Measurements from ENCODE around the gene MACROD2. TPM values are rescaled to one million over a fixed set of nuclear protein-coding genes. Genes with fewer than 3 reads are reported as not detected.
A peak's percentile ranks its signal among the peaks of the same experiment; 100 is the strongest.

The MACROD2 gene
- total and polyA plus RNA-seq, 8 donors: 0.78 to 31.3 (median 10.9) TPM; not detected in 1

GRCh38 chr20:14374196-14374595 is 378.9 kb downstream of the MACROD2 start:
- intact Hi-C loops (cut with DNase I; ENCODE audit: low total_unique reads): no loop called here
- WGBS, 5 donors: 64 to 73% (median 66%) methylated on average over 3 of the region's 3 CpGs
- Histone ChIP-seq H3K9me3 (no peaks in the 10 kb centered on the region), H3K4me3 (no peak overlapping the region), H3K27ac (no peak overlapping the region), H3K36me3 (no peaks in the 10 kb centered on the region), H3K4me1 (no peaks in the 10 kb centered on the region), H3K27me3 (no peaks in the 10 kb centered on the region)
- no peak for DNase-seq
- no peak for TF ChIP-seq POLR2A (IDR thresholded peaks at IDR 0.05)
- TF ChIP-seq POLR2AphosphoS5 (IDR thresholded peaks at IDR 0.05): no peak
- no peak for TF ChIP-seq EP300 (IDR thresholded peaks at IDR 0.05)
- no peak for TF ChIP-seq CTCF (IDR thresholded peaks at IDR 0.05)

- peak in 1 of 2 donors; percentile 25 for DNase-seq
- H3K27ac ChIP-seq: no peak overlapping the region
- WGBS, 5 donors: 40 to 51% (median 45%) methylated on average over 4 of the region's 4 CpGs
- H3K27me3 ChIP-seq: no peaks in the 10 kb centered on the region
- H3K4me1 ChIP-seq: no peaks in the 10 kb centered on the region
- intact Hi-C loops (cut with DNase I; ENCODE audit: low total_unique reads): no loop called here
- H3K9me3 ChIP-seq: no peaks in the 10 kb centered on the region
- no peak overlapping the region for H3K4me3 ChIP-seq
- TF ChIP-seq POLR2AphosphoS5 (IDR thresholded peaks at IDR 0.05) (no peak), EP300 (IDR thresholded peaks at IDR 0.05) (no peak), CTCF (IDR thresholded peaks at IDR 0.05) (no peak), POLR2A (IDR thresholded peaks at IDR 0.05) (no peak)
- H3K36me3 ChIP-seq: no peaks in the 10 kb centered on the region
These were observed 380.2 kb downstream of the MACROD2 start for GRCh38 chr20:14375416-14375985.

- Histone ChIP-seq H3K27ac (no peak overlapping the region), H3K9me3 (no peaks in the 10 kb centered on the region), H3K4me3 (no peak overlapping the region), H3K4me1 (no peaks in the 10 kb centered on the region), H3K27me3 (no peaks in the 10 kb centered on the region), H3K36me3 (no peaks in the 10 kb centered on the region)
- no peak for DNase-seq
- intact Hi-C loops (cut with DNase I; ENCODE audit: low total_unique reads): no loop called here
- TF ChIP-seq POLR2AphosphoS5 (IDR thresholded peaks at IDR 0.05) (no peak), EP300 (IDR thresholded peaks at IDR 0.05) (no peak), CTCF (IDR thresholded peaks at IDR 0.05) (no peak), POLR2A (IDR thresholded peaks at IDR 0.05) (no peak)
These were observed 383.0 kb downstream of the MACROD2 start for GRCh38 chr20:14378326-14378725.

GRCh38 chr20:14383335-14383734 is 388.0 kb downstream of the MACROD2 start:
- DNase-seq: no peak
- WGBS, 5 donors: 72 to 83% (median 73%) methylated on average over 5 of the region's 5 CpGs
- H3K27me3 ChIP-seq: no peaks in the 10 kb centered on the region
- peaks cover 0 to 16% (median 9%) of the 10 kb centered on the region in 4 donors for H3K9me3 ChIP-seq
- H3K4me1 ChIP-seq: peaks cover 0 to 6% (median 2%) of the 10 kb centered on the region in 4 donors
- H3K4me3 ChIP-seq: no peak overlapping the region
- intact Hi-C loops (cut with DNase I; ENCODE audit: low total_unique reads): no loop called here
- no peaks in the 10 kb centered on the region for H3K36me3 ChIP-seq
- TF ChIP-seq EP300 (IDR thresholded peaks at IDR 0.05): no peak
- no peak for TF ChIP-seq CTCF (IDR thresholded peaks at IDR 0.05)
- no peak for TF ChIP-seq POLR2AphosphoS5 (IDR thresholded peaks at IDR 0.05)
- TF ChIP-seq POLR2A (IDR thresholded peaks at IDR 0.05): no peak
- no peak overlapping the region for H3K27ac ChIP-seq
